NCI-H2227 (cell line): ENCODE measurements around the gene DOCK9.

Source experiments
- DNase-seq: peaks from one replicate; lab custom pipeline; 2025; ENCODE audit not compliant: unreplicated experiment; lab: John Stamatoyannopoulos, UW

DOCK9 gene

GRCh38 chr13:98858191-98858590 is 119.7 kb downstream of the DOCK9 start:
- DNase-seq, result no peak

DNA sequence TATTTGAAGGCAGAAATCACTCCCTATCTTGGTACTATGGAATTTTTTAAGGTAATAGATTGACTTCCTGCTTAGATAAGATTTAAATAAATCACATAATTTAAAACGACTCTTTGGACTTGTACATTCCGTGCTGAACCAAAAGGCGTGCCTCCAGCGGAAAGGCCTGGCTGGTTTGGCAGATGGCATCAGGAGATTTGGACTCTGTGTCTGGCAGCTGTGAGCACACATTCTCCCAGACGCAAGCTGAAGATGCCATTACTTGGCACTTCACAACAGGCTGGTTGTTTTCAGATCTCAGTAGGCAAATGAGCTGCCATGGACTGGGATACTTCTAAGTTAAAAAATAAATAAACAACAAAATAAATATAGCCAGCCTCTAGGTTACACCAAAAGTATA is 120.9 kb downstream of the DOCK9 start:
- no peak for DNase-seq

- no peak for DNase-seq
Measured at GRCh38 chr13:98854448-98854847, 123.4 kb downstream of the DOCK9 start.

DNA sequence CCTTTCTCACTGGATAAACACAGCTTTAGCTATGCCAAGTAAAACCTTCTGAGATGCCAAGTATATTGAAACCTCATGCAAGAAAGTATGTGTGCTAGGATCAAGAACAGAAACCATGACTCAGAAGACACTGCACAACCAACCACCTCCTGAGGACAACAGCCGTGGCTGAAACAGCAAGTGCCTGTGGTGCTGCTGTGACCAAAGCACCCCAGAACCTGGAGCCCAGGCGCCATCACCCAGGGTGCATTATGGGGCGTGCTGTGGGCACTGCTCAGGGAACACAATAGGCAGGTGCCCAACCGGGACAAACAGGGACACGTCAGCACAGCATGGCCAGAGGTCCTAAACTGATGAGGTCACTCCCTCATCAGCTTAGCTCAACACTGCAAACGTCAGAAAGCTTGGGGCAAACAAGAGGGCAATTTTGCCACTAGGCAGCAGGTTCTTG is 124.1 kb downstream of the DOCK9 start:
- DNase-seq, result no peak

- no peak for DNase-seq
Measured at GRCh38 chr13:98851276-98851675, 126.6 kb downstream of the DOCK9 start.

GRCh38 chr13:98848746-98849145 is 129.1 kb downstream of the DOCK9 start:
- DNase-seq, result no peak

DNA sequence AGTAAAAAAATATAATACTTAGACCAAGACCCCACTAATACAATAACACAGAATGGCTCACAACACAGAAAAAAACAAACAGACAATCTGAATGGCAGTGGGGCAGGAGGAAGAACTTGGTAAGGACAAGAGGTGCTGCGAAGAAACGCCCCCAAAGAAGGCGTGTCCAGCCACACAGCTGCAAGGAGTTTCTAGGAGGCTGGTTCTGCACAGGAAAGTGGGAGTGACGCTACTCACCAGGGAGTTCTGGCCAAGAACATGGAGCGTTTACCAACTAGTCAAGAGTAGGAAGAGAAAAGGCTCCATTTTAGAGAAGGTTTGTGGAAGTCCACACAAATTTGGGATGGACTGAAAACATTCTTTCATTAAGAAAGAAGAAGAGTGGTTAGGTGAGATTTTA is 130.1 kb downstream of the DOCK9 start:
- DNase-seq, result peak; percentile 12

- DNase-seq, result no peak
Measured at GRCh38 chr13:98846986-98847385, 130.9 kb downstream of the DOCK9 start.

DNA sequence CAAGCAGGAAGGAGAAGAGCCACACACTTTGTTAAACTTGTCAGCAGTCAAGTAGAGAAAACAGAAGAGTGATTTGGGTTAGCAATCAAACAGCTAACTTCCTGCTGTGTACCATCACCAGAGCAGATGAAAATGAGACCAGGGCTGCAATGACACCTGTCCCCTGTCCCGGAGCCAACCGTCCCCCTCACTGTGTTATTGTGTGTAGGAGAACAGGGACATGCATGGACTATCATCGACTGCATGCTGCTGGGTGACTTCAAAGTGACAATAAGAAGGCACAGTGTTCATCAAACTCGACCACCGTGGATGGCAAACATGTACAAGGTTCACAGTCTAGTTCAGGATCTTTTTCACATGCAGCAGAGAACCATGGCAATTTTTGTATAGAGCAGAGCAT is 131.3 kb downstream of the DOCK9 start:
- no peak for DNase-seq

DNA sequence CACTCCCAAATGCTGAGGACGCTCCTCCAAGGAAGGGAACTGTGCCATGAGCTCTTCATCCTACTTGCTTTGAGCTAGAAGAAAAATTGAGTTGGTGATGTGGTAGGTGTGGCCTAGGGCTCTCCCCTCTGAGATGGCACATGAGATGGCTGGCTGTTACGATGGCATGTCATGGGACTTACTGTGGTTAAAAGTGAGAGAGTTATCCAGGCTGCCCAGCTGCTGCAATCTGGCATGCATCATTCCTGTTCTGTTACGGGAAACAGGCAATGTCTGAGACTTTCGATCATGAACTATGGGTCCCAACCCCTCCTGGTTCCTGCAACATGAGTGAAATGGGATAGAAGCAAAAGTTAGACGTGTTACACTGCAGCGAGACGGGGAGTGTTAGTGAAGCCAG is 132.1 kb downstream of the DOCK9 start:
- no peak for DNase-seq

DNA sequence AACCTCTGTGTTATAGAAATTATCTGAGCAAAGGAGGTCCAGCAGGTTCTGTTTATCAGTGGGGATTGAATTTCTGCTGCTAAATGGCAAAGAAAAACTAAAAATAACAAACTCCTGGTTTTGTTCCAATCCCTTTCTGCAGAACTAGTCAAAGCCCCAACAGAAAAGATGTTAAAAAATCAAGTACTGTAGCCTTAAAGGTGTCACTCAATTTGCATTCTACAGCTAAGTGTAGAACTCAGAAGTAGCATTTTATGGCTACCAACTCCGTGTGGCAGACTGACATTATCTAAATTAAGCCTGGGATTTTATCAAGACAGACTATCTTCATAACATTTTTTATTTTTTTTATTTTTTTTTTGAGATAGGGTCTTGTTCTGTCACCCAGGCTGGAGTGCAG is 133.8 kb downstream of the DOCK9 start:
- no peak for DNase-seq

GRCh38 chr13:98843482-98843877 is 134.4 kb downstream of the DOCK9 start:
- DNase-seq, result no peak

GRCh38 chr13:98842858-98843481 is 134.9 kb downstream of the DOCK9 start:
- DNase-seq, result peak; percentile 71

- DNase-seq, result no peak
Measured at GRCh38 chr13:98842070-98842469, 135.8 kb downstream of the DOCK9 start.

DNA sequence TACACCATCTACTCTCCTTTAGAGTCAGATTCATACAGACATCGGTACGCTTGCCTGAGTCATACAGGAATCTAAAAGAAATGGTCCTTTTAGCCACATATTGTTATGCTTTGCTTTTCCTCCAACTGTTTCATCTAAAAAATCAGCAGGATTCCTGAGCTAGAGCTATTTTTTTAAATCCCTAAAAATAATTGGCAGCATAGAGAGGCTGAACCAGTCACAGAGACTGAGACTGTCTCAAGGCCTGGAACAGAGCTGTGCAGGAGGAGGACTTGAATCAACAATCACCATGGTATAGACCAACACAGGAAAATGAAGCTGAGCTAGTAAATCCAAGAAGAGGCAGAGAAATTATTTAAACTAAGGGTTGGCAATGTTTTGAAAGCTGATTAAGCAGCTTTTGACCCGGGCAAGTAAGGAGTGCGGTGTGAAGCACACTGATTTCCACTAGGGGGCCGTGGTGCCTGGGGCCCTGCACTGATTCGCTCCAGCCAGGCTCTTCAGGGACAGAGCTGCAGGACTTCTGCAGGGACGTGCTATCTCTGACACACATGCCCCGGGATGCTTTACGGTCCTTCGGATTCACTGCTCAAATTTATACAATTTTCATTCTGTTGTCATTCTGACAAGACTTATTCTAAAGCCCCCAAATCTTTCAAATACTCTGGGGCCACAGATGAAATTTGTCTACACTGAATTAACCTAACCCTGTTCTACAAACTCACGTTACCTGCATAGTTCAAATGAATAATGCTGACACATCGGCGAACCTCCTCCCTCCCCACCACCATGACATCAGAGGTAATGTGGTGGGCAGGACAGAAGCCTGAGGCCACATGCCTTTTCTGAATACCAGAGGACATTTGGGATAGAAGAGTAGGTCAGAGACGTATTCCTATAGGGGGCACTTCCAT is 137.8 kb downstream of the DOCK9 start:
- DNase-seq, result peak; percentile 65

DNA sequence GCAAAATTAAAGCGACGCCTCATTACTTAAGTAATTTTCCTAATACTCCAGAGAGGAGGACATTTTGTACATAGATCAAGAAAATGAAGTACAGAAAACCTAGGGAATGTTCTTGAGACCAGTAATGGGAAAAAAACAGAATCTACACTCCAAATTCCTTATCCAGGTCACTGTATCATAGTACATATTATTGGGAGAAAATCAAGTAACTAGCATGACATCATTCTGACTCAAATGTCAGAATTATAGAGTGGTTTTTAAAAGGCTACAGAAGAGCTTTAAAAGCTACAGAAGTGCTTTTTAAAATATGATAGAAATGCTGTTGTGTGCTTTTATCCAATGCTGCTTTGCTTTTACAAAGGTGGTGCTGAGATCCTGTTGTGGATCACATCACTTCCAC is 139.1 kb downstream of the DOCK9 start:
- no peak for DNase-seq

DNA sequence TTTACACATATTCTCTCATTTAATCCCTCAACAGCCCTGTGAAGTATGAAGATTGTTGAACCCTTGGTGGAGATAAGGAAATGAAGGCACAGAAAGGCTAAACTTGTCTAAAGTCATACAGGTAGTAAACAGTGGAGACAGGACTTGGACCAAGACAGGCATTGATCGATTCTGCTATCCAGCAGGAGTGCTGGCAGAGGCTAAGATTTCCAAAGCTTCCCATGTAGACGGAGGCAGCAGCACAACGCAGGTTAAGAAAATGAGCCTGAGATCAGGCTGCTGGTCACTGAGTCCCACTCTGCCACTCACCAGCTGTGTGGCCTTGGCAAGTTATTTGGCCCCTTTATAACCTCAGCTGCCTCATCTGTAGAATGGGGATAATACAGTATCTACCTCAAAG is 140.0 kb downstream of the DOCK9 start:
- DNase-seq, result no peak

GRCh38 chr13:98835156-98835555 is 142.7 kb downstream of the DOCK9 start:
- no peak for DNase-seq

GRCh38 chr13:98834254-98834960 is 143.5 kb downstream of the DOCK9 start:
- DNase-seq, result no peak

DNA sequence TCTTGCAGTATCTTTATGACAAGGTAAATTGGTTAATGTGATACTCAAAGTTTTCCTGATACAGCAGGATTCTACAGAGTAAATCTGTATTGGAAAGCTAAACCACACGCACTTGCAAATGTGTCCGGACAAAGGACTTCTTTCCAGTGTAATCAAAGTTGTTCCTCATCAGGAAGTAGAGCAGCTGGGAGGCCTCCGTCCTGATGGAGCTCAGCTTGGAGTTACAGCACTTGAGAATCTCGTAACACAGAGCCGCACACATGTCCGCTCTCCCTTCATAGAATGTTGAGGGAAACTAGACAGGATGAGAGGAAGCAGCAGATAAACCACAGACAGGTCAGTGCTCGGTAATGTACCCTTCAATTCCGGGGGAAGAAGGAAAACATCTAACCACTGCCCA is 146.6 kb downstream of the DOCK9 start:
- DNase-seq, result no peak

- no peak for DNase-seq
Measured at GRCh38 chr13:98829541-98829940, 148.3 kb downstream of the DOCK9 start.

- no peak for DNase-seq
Measured at GRCh38 chr13:98828614-98829013, 149.2 kb downstream of the DOCK9 start.
